Glutamatergic neuron (in vitro differentiated cells): ENCODE results near the gene ARID3A. TPM values are rescaled to one million over a fixed set of nuclear protein-coding genes. Genes with fewer than 3 reads are reported as not detected.
A peak's percentile ranks its signal among the peaks of the same experiment; 100 is the strongest.

Experiments used
- DNase-seq: peaks from one replicate; pipeline ENCODE4 v3.0.0; 2022
- H3K27ac Mint-ChIP-seq: one replicate; pipeline ENCODE4 v1.8.0; 2020; ENCODE audit warnings: mild to moderate bottlenecking, mixed read lengths, inconsistent platforms; ENCODE audit not compliant: unreplicated experiment
- H3K27me3 Mint-ChIP-seq: one replicate; pipeline ENCODE4 v1.8.0; 2020; ENCODE audit warnings: mild to moderate bottlenecking, moderate library complexity, mixed read lengths, inconsistent platforms; ENCODE audit not compliant: unreplicated experiment
- H3K36me3 Mint-ChIP-seq: one replicate; pipeline ENCODE4 v1.8.0; 2020; ENCODE audit warnings: mild to moderate bottlenecking, mixed read lengths, inconsistent platforms; ENCODE audit not compliant: unreplicated experiment
- H3K4me1 Mint-ChIP-seq: one replicate; pipeline ENCODE4 v1.8.0; 2020; ENCODE audit warnings: mild to moderate bottlenecking, low read depth, mixed read lengths, inconsistent platforms; ENCODE audit not compliant: unreplicated experiment
- H3K4me3 Mint-ChIP-seq: one replicate; pipeline ENCODE4 v1.8.0; 2020; ENCODE audit warnings: mild to moderate bottlenecking, mixed read lengths, inconsistent platforms; ENCODE audit not compliant: unreplicated experiment
- H3K9me3 Mint-ChIP-seq: one replicate; pipeline ENCODE4 v1.8.0; 2020; ENCODE audit warnings: mild to moderate bottlenecking, moderate library complexity, mixed read lengths, inconsistent platforms; ENCODE audit not compliant: unreplicated experiment
- CTCF ChIP-seq: fragments of 200-600 bp; sonication (generic); IDR thresholded peaks from one replicate; pipeline ENCODE4 v1.5.0; 2021; ENCODE audit not compliant: partially characterized antibody, unreplicated experiment
- total RNA-seq: library from RNA; stranded (reverse); fragmentation: NEBNext Ultra II Directional; extraction: Animal tissue kit (Norgen Biotek cat#: 25700); gene quantifications from one replicate; pipeline ENCODE4 v1.2.1, GENCODE V29; 2021; ENCODE audit not compliant: unreplicated experiment

ARID3A gene
- total RNA-seq, 1 donor from 2014 or later = 148 TPM

GRCh38 chr19:962683-963400 is 37.0 kb downstream of the ARID3A start:
- Mint-ChIP-seq H3K36me3 (peaks cover 5% of the 10 kb centered on the region), H3K4me1 (peaks cover 4% of the 10 kb centered on the region), H3K4me3 (no peak overlapping the region), H3K27ac (peak overlapping the region; percentile 66), H3K27me3 (peaks cover 9% of the 10 kb centered on the region), H3K9me3 (peaks cover 8% of the 10 kb centered on the region)
- no peak for TF ChIP-seq CTCF
- DNase-seq = no peak

GRCh38 chr19:963486-963951 is 37.7 kb downstream of the ARID3A start:
- H3K9me3 Mint-ChIP-seq = peaks cover 8% of the 10 kb centered on the region
- peaks cover 5% of the 10 kb centered on the region for H3K36me3 Mint-ChIP-seq
- peaks cover 4% of the 10 kb centered on the region for H3K4me1 Mint-ChIP-seq
- no peak for DNase-seq
- H3K27ac Mint-ChIP-seq = no peak overlapping the region
- no peak for TF ChIP-seq CTCF
- no peak overlapping the region for H3K4me3 Mint-ChIP-seq
- H3K27me3 Mint-ChIP-seq = peaks cover 9% of the 10 kb centered on the region

- Mint-ChIP-seq H3K9me3 (peaks cover 8% of the 10 kb centered on the region), H3K27ac (no peak overlapping the region), H3K4me3 (no peak overlapping the region), H3K27me3 (peaks cover 9% of the 10 kb centered on the region), H3K4me1 (peaks cover 2% of the 10 kb centered on the region), H3K36me3 (peaks cover 5% of the 10 kb centered on the region)
- no peak for TF ChIP-seq CTCF
- no peak for DNase-seq
Observed at GRCh38 chr19:964116-964520, 38.3 kb downstream of the ARID3A start.

GRCh38 chr19:964761-965694 is 39.2 kb downstream of the ARID3A start:
- Mint-ChIP-seq H3K27ac (peak overlapping the region; percentile 57), H3K36me3 (peaks cover 5% of the 10 kb centered on the region), H3K27me3 (peaks cover 8% of the 10 kb centered on the region), H3K4me1 (peaks cover 2% of the 10 kb centered on the region), H3K9me3 (peaks cover 8% of the 10 kb centered on the region), H3K4me3 (no peak overlapping the region)
- DNase-seq = no peak
- no peak for TF ChIP-seq CTCF
